Omental fat pad (tissue), 4 donors: ENCODE measurements around the gene ZBED2. TPM values are rescaled to one million over a fixed set of nuclear protein-coding genes. Genes with fewer than 3 reads are reported as not detected.

Source experiments
- ATAC-seq: fragments of 150-250 bp; one replicate; pipeline ENCODE4 v1.9.1; 2016; ENCODE audit warnings: mild to moderate bottlenecking, moderate library complexity; ENCODE audit not compliant: low FRiP score
- DNase-seq: peaks from one replicate; pipeline ENCODE4 v3.0.0-alpha.2; 2019; ENCODE audit warnings: low spot score
- CTCF ChIP-seq, 3 donors: fragments of 450-650 bp; IDR thresholded peaks; one replicate each; pipeline ENCODE4 v1.5.1; 2016 to 2017; ENCODE audit warnings: antibody characterized with exemption in 3 of 3, mild to moderate bottlenecking in 3 of 3, moderate library complexity in 2 of 3
- total RNA-seq, 4 donors: library from RNA; depleted of rRNA; stranded (reverse); fragments of >200 nt; gene quantifications; one replicate each; pipeline ENCODE4 v1.1.0, GENCODE V29; 2016

The ZBED2 gene
- total RNA-seq, 4 donors from 2014 or later: 0.56 TPM; not detected in 3

- DNase-seq: no peak
- ATAC-seq: no peak
- TF ChIP-seq CTCF (IDR thresholded peaks at IDR 0.05): no peak
These were observed 24.7 kb upstream of the ZBED2 start for GRCh38 chr3:111619833-111620232.

- ATAC-seq (no peak), DNase-seq (no peak)
- TF ChIP-seq CTCF (IDR thresholded peaks at IDR 0.05): no peak
These were observed 23.8 kb upstream of the ZBED2 start for GRCh38 chr3:111618945-111619344.

- no peak for DNase-seq
- ATAC-seq: no peak
- no peak for TF ChIP-seq CTCF (IDR thresholded peaks at IDR 0.05)
These were observed 22.9 kb upstream of the ZBED2 start for GRCh38 chr3:111617912-111618601.

- ATAC-seq (no peak), DNase-seq (no peak)
- no peak for TF ChIP-seq CTCF (IDR thresholded peaks at IDR 0.05)
These were observed 22.3 kb upstream of the ZBED2 start for GRCh38 chr3:111617406-111617805.

GRCh38 chr3:111616417-111617105 is 21.4 kb upstream of the ZBED2 start:
- ATAC-seq (no peak), DNase-seq (no peak)
- TF ChIP-seq CTCF (IDR thresholded peaks at IDR 0.05): no peak

GRCh38 chr3:111615880-111616279 is 20.7 kb upstream of the ZBED2 start:
- TF ChIP-seq CTCF (IDR thresholded peaks at IDR 0.05): no peak
- DNase-seq (no peak), ATAC-seq (no peak)

- no peak for DNase-seq
- no peak for TF ChIP-seq CTCF (IDR thresholded peaks at IDR 0.05)
- no peak for ATAC-seq
These were observed 18.1 kb upstream of the ZBED2 start for GRCh38 chr3:111613294-111613693.
